Activated CD4-positive, CD25-positive, alpha-beta regulatory T cell (primary cell): ENCODE results near the gene RBM44.
"Not testable (repeated sequence)": the region's sequence is repeated elsewhere in the genome, so short reads cannot be mapped to it uniquely, and the experiment has no call there.

ENCODE experiments used
- DNase-seq, 4 experiments: peaks; one replicate each; lab custom pipeline; 2025; lab: John Stamatoyannopoulos, UW

RBM44 gene

GRCh38 chr2:237774811-237775553 is 23.6 kb upstream of the RBM44 start:
- DNase-seq = peak in 1 of 4 experiments; percentile 7

GRCh38 chr2:237779521-237779920 is 19.1 kb upstream of the RBM44 start:
- DNase-seq = no peak

GRCh38 chr2:237782181-237782580 is 16.4 kb upstream of the RBM44 start:
- DNase-seq = no peak

GRCh38 chr2:237783678-237784077 is 14.9 kb upstream of the RBM44 start:
- not testable (repeated sequence) for DNase-seq

GRCh38 chr2:237786936-237787335 is 11.6 kb upstream of the RBM44 start:
- no peak for DNase-seq

- DNase-seq = no peak
Measured at GRCh38 chr2:237790353-237790752, 8.2 kb upstream of the RBM44 start.

GRCh38 chr2:237791977-237792727 is 6.4 kb upstream of the RBM44 start:
- DNase-seq = no peak

GRCh38 chr2:237797253-237797652 is 1.3 kb upstream of the RBM44 start:
- DNase-seq = no peak

GRCh38 chr2:237799060-237799428 is 465 bp downstream of the RBM44 start:
- no peak for DNase-seq

- DNase-seq = no peak
Measured at GRCh38 chr2:237801466-237801865, 2.9 kb downstream of the RBM44 start.

- no peak for DNase-seq
Measured at GRCh38 chr2:237806334-237806733, 7.8 kb downstream of the RBM44 start.

GRCh38 chr2:237815637-237816036 is 17.1 kb downstream of the RBM44 start:
- DNase-seq = no peak

GRCh38 chr2:237816531-237816930 is 18.0 kb downstream of the RBM44 start:
- no peak for DNase-seq

GRCh38 chr2:237818066-237818473 is 19.5 kb downstream of the RBM44 start:
- DNase-seq = no peak

- no peak for DNase-seq
Measured at GRCh38 chr2:237819231-237819630, 20.7 kb downstream of the RBM44 start.

- no peak for DNase-seq
Measured at GRCh38 chr2:237820421-237820820, 21.8 kb downstream of the RBM44 start.

- DNase-seq = no peak
Measured at GRCh38 chr2:237823544-237823943, 25.0 kb downstream of the RBM44 start.

- no peak for DNase-seq
Measured at GRCh38 chr2:237824085-237824484, 25.5 kb downstream of the RBM44 start.

- no peak for DNase-seq
Measured at GRCh38 chr2:237827421-237827987, 28.9 kb downstream of the RBM44 start.

- no peak for DNase-seq
Measured at GRCh38 chr2:237830522-237830921, 31.9 kb downstream of the RBM44 start.

GRCh38 chr2:237833546-237833945 is 35.0 kb downstream of the RBM44 start:
- no peak for DNase-seq

GRCh38 chr2:237835372-237835771 is 36.8 kb downstream of the RBM44 start:
- DNase-seq = no peak

- no peak for DNase-seq
Measured at GRCh38 chr2:237841051-237841450, 42.5 kb downstream of the RBM44 start.
